Measurements from ENCODE around the gene NAALADL2. TPM values are rescaled to one million over a fixed set of nuclear protein-coding genes. Genes with fewer than 3 reads are reported as not detected.

Gene NAALADL2
- total RNA-seq, 1 donor from 2014 or later, result 2.9 TPM

- no peaks in the 10 kb centered on the region for H3K27me3 ChIP-seq (ENCODE audit: control insufficient read depth, insufficient read depth, low read length)
- TF ChIP-seq CTCF (IDR thresholded peaks at IDR 0.05; ENCODE audit: insufficient read depth, low read length, poor library complexity, severe bottlenecking), result no peak
- H3K36me3 ChIP-seq (ENCODE audit: control insufficient read depth, insufficient read depth, low read length), result no peaks in the 10 kb centered on the region
- no peak for DNase-seq (ENCODE audit: low read depth)
- no peak overlapping the region for H3K4me3 ChIP-seq (ENCODE audit: low read depth, low read length)
Observed at GRCh38 chr3:175094344-175094743, 235.2 kb downstream of the NAALADL2 start.

GRCh38 chr3:175098644-175099043 is 239.5 kb downstream of the NAALADL2 start:
- no peaks in the 10 kb centered on the region for H3K27me3 ChIP-seq (ENCODE audit: control insufficient read depth, insufficient read depth, low read length)
- no peaks in the 10 kb centered on the region for H3K36me3 ChIP-seq (ENCODE audit: control insufficient read depth, insufficient read depth, low read length)
- no peak for DNase-seq (ENCODE audit: low read depth)
- no peak overlapping the region for H3K4me3 ChIP-seq (ENCODE audit: low read depth, low read length)
- TF ChIP-seq CTCF (IDR thresholded peaks at IDR 0.05; ENCODE audit: insufficient read depth, low read length, poor library complexity, severe bottlenecking), result no peak

- Histone ChIP-seq H3K36me3 (ENCODE audit: control insufficient read depth, insufficient read depth, low read length) (no peaks in the 10 kb centered on the region), H3K27me3 (ENCODE audit: control insufficient read depth, insufficient read depth, low read length) (no peaks in the 10 kb centered on the region), H3K4me3 (ENCODE audit: low read depth, low read length) (no peak overlapping the region)
- DNase-seq (ENCODE audit: low read depth), result no peak
- TF ChIP-seq CTCF (IDR thresholded peaks at IDR 0.05; ENCODE audit: insufficient read depth, low read length, poor library complexity, severe bottlenecking), result no peak
Observed at GRCh38 chr3:175102161-175102560, 243.0 kb downstream of the NAALADL2 start.

- no peak for DNase-seq (ENCODE audit: low read depth)
- no peak overlapping the region for H3K4me3 ChIP-seq (ENCODE audit: low read depth, low read length)
- no peaks in the 10 kb centered on the region for H3K27me3 ChIP-seq (ENCODE audit: control insufficient read depth, insufficient read depth, low read length)
- TF ChIP-seq CTCF (IDR thresholded peaks at IDR 0.05; ENCODE audit: insufficient read depth, low read length, poor library complexity, severe bottlenecking), result no peak
- no peaks in the 10 kb centered on the region for H3K36me3 ChIP-seq (ENCODE audit: control insufficient read depth, insufficient read depth, low read length)
Observed at GRCh38 chr3:175103298-175103697, 244.2 kb downstream of the NAALADL2 start.

- Histone ChIP-seq H3K27me3 (ENCODE audit: control insufficient read depth, insufficient read depth, low read length) (no peaks in the 10 kb centered on the region), H3K36me3 (ENCODE audit: control insufficient read depth, insufficient read depth, low read length) (no peaks in the 10 kb centered on the region), H3K4me3 (ENCODE audit: low read depth, low read length) (no peak overlapping the region)
- TF ChIP-seq CTCF (IDR thresholded peaks at IDR 0.05; ENCODE audit: insufficient read depth, low read length, poor library complexity, severe bottlenecking), result no peak
- DNase-seq (ENCODE audit: low read depth), result no peak
Observed at GRCh38 chr3:175105066-175105465, 245.9 kb downstream of the NAALADL2 start.

- Histone ChIP-seq H3K27me3 (ENCODE audit: control insufficient read depth, insufficient read depth, low read length) (no peaks in the 10 kb centered on the region), H3K36me3 (ENCODE audit: control insufficient read depth, insufficient read depth, low read length) (no peaks in the 10 kb centered on the region), H3K4me3 (ENCODE audit: low read depth, low read length) (no peak overlapping the region)
- no peak for DNase-seq (ENCODE audit: low read depth)
- TF ChIP-seq CTCF (IDR thresholded peaks at IDR 0.05; ENCODE audit: insufficient read depth, low read length, poor library complexity, severe bottlenecking), result no peak
Observed at GRCh38 chr3:175107231-175107630, 248.1 kb downstream of the NAALADL2 start.

Data from kidney epithelial cell (primary cell).